ENCODE measurements around the gene BUB1B. TPM values are rescaled to one million over a fixed set of nuclear protein-coding genes. Genes with fewer than 3 reads are reported as not detected.

Gene BUB1B
- total RNA-seq, 1 donor from 2014 or later = 0.85 TPM

DNA sequence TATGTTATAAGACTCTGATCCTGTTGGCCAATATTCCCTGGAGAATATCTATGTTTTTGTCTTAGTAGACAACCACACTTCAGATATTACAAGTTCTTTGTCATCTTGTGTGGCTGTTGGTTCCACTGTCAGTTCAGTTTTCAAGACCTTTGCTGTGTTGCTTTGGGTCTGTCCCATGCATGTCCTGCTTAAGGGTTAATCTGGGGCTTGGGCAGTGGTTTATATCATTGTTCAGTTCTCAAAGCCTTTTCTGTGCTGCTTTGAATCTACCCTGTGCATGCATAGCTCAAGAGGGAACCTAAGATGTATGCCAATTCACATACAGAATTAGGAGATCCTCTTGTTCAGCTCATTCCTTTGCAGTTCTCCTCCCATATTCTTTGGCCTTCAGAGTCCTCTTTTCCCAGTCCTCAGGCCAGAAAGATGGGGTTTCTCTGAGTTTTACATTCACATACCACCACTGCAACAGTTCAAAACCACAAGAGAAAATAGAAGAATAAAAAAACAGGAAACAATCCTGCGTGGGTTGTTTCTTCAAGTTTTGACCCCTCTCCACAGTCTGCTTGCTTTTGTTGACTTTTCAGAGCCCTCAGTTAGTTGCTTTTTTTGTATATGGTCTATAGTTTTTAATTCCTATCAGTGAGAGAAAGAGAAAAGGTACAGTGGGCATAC lies 21.6 kb downstream of the BUB1B start:
- H3K27ac ChIP-seq (replicated peaks) = no peak overlapping the region
- intact Hi-C loops (cut with micrococcal nuclease) = no loop called here

DNA sequence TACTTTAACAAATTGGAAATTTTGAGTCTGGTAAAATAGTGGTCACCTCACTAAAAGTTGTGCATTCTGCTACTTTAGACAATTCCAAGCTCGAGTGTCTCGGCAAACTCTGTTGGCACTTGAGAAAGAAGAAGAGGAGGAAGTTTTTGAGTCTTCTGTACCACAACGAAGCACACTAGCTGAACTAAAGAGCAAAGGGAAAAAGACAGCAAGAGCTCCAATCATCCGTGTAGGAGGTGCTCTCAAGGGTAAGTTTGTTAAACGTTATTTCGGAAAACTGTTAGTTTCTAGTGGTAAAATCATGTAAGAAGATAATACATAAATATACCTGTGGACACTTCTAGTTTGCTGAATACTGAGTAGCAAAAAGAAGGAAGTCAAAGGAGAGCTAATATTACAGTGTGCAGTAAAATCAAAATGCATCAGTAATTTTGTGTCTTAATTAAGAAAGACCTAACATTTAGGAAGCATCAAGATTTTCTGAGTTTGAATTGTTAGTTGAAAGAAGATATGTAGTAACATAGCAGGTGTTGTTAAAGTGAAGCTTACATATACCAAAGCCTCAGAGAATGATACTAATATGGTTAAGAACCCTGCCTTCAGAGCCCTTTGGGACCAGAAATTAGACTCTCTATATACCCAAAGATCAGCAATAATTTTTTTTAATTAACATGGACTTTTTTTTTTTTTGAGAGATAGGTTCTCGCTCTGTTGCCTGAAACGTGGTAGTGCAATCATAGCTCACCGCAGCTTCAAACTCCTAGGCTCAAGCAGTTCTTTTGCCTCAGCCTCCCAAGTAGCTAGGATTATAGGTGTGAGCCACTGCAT lies 23.0 kb downstream of the BUB1B start:
- Histone ChIP-seq H3K9me3 (replicated peaks) (no peaks in the 10 kb centered on the region), H3K27ac (replicated peaks) (no peak overlapping the region), H3K4me1 (no peaks in the 10 kb centered on the region), H3K36me3 (no peaks in the 10 kb centered on the region), H3K27me3 (ENCODE audit: low read depth) (no peaks in the 10 kb centered on the region), H3K4me3 (no peak overlapping the region)
- DNase-seq = no peak
- TF ChIP-seq, protein P1, sequence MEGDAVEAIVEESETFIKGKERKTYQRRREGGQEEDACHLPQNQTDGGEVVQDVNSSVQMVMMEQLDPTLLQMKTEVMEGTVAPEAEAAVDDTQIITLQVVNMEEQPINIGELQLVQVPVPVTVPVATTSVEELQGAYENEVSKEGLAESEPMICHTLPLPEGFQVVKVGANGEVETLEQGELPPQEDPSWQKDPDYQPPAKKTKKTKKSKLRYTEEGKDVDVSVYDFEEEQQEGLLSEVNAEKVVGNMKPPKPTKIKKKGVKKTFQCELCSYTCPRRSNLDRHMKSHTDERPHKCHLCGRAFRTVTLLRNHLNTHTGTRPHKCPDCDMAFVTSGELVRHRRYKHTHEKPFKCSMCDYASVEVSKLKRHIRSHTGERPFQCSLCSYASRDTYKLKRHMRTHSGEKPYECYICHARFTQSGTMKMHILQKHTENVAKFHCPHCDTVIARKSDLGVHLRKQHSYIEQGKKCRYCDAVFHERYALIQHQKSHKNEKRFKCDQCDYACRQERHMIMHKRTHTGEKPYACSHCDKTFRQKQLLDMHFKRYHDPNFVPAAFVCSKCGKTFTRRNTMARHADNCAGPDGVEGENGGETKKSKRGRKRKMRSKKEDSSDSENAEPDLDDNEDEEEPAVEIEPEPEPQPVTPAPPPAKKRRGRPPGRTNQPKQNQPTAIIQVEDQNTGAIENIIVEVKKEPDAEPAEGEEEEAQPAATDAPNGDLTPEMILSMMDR (IDR thresholded peaks at IDR 0.05; ENCODE audit: borderline replicate concordance) = no peak
- intact Hi-C loops (cut with micrococcal nuclease) = no loop called here

More for the DNA sequence above, 21.6 kb downstream of the BUB1B start:
- Histone ChIP-seq H3K9me3 (replicated peaks) (no peaks in the 10 kb centered on the region), H3K36me3 (no peaks in the 10 kb centered on the region), H3K27me3 (ENCODE audit: low read depth) (no peaks in the 10 kb centered on the region), H3K4me3 (no peak overlapping the region), H3K4me1 (no peaks in the 10 kb centered on the region)
- TF ChIP-seq, protein P1 (IDR thresholded peaks at IDR 0.05; ENCODE audit: borderline replicate concordance) = no peak
- DNase-seq = no peak

DNA sequence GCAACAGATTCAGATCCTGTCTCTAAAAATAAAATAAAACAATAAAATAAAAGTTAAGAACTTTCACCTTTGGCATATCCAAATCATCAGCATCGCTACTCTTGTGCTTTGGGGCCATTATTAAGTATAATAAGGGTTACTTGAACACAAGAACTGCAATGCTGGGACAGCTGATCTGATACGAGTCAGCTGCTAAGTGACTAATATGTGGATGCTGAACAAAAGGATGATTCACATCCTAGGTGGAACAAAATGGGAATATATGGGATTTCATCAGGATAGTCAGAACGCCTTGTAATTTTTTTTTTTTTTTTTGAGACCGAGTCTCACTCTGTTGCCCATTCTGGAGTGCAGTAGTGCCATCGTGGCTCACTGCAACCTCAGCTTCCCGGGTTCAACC lies 29.7 kb downstream of the BUB1B start:
- Histone ChIP-seq H3K27me3 (ENCODE audit: low read depth) (no peaks in the 10 kb centered on the region), H3K4me1 (no peaks in the 10 kb centered on the region), H3K36me3 (no peaks in the 10 kb centered on the region), H3K9me3 (replicated peaks) (no peaks in the 10 kb centered on the region), H3K27ac (replicated peaks) (no peak overlapping the region), H3K4me3 (no peak overlapping the region)
- intact Hi-C loops (cut with micrococcal nuclease) = no loop called here
- TF ChIP-seq, protein P1 (IDR thresholded peaks at IDR 0.05; ENCODE audit: borderline replicate concordance) = no peak
- DNase-seq = no peak

DNA sequence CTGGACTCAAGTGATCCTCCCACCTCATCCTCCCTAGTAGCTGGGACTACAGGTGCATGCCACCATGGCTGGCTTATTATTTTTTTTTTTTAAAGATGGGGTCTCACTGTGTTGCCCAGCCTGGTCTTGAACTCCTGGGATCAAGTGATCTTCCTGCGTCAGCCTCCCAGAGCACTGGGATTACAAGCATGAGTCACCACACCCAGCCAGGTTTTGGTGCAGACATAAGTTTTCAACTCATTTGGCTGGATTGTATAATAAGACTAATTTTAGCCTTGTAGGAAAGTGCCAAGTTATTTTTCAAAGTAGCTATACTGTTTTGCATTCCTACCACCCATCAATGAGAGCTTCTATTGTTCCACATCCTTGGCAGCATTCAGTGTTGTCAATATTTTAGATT lies 32.1 kb downstream of the BUB1B start:
- no peaks in the 10 kb centered on the region for H3K4me1 ChIP-seq
- intact Hi-C loops (cut with micrococcal nuclease) = no loop called here
- TF ChIP-seq, protein P1 (IDR thresholded peaks at IDR 0.05; ENCODE audit: borderline replicate concordance) = no peak
- no peak for DNase-seq
- H3K36me3 ChIP-seq = no peaks in the 10 kb centered on the region
- no peaks in the 10 kb centered on the region for H3K27me3 ChIP-seq (ENCODE audit: low read depth)
- H3K4me3 ChIP-seq = no peak overlapping the region
- H3K27ac ChIP-seq (replicated peaks) = no peak overlapping the region
- no peaks in the 10 kb centered on the region for H3K9me3 ChIP-seq (replicated peaks)

DNA sequence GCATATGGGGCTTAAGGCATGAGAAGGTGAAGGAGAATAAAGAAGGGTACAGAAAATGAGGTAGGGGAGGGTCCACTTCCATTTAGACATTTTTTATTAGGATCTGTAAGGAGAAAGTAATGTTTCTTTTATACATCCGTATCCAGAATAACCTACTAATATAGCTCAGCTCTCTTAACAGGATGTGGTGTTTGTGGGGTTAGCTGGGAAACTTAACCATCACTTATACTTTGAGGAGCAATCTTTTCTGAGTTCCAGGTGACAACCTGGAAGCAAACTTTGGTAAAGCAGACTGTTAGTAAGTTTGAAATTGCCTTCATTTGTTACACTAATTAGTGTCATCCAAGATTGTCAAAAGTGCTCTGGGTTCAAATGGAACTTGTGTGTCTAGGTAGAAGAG lies 36.6 kb downstream of the BUB1B start:
- Histone ChIP-seq H3K9me3 (replicated peaks) (no peaks in the 10 kb centered on the region), H3K4me3 (no peak overlapping the region)

More for the DNA sequence above, 36.6 kb downstream of the BUB1B start:
- no peak for DNase-seq
- no peaks in the 10 kb centered on the region for H3K27me3 ChIP-seq (ENCODE audit: low read depth)
- no peak overlapping the region for H3K27ac ChIP-seq (replicated peaks)
- intact Hi-C loops (cut with micrococcal nuclease) = no loop called here
- no peaks in the 10 kb centered on the region for H3K4me1 ChIP-seq
- TF ChIP-seq, protein P1 (IDR thresholded peaks at IDR 0.05; ENCODE audit: borderline replicate concordance) = no peak
- H3K36me3 ChIP-seq = no peaks in the 10 kb centered on the region

All from left ventricle myocardium inferior (tissue), 1 donor.